ENCODE data around the gene WDFY4.

DNA sequence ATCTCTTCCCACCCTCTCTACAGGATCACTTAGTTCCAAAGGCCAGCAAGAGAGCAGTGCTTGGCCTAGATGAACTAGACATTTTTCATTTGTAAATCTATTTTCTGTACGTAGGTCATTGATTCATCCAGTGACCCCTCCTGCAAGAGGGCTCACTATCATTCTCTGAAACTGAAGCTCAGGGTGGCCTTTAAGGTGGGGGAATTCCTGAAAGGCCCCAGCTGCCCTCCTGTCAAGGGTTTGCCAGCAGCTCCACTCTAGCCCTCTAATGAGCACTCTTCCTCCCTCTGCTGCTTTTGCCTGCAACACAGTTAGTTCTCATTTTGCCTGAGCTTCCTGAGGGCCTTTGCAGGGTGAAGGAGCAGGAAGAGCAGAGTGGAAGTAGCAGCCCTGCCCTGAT lies 213.8 kb downstream of the WDFY4 start:
- TF ChIP-seq CHD2 (IDR thresholded peaks at IDR 0.05; ENCODE audit: low read length, partially characterized antibody) (no peak), KDM1A (IDR thresholded peaks at IDR 0.05; ENCODE audit: low read depth) (no peak), MAFK (IDR thresholded peaks at IDR 0.05; ENCODE audit: partially characterized antibody) (no peak)
